ENCODE measurements around the gene OR2T27.

DNA sequence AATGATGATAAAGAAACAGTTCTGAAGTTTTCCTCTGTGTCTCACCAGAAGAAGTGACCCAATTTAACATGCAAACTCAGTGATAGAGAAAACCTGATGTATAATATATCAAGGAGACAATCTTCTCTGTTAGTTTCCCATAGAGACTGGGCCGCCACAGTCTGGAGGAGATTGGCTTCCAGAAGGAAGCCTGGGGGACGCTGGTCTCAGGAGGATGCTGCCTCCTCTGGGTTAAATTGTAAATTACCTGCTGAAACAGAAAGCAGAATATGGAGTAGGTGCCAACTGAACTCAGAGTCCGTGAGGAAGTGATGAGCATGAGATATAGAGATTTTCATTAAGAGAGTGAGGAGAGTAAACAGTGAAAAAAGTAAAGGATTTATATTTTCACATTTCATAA lies 31.5 kb upstream of the OR2T27 start:
- TF ChIP-seq, protein P1, sequence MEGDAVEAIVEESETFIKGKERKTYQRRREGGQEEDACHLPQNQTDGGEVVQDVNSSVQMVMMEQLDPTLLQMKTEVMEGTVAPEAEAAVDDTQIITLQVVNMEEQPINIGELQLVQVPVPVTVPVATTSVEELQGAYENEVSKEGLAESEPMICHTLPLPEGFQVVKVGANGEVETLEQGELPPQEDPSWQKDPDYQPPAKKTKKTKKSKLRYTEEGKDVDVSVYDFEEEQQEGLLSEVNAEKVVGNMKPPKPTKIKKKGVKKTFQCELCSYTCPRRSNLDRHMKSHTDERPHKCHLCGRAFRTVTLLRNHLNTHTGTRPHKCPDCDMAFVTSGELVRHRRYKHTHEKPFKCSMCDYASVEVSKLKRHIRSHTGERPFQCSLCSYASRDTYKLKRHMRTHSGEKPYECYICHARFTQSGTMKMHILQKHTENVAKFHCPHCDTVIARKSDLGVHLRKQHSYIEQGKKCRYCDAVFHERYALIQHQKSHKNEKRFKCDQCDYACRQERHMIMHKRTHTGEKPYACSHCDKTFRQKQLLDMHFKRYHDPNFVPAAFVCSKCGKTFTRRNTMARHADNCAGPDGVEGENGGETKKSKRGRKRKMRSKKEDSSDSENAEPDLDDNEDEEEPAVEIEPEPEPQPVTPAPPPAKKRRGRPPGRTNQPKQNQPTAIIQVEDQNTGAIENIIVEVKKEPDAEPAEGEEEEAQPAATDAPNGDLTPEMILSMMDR (IDR thresholded peaks at IDR 0.05; ENCODE audit: insufficient read depth, low read length): no peak
- TF ChIP-seq POLR2AphosphoS5 (IDR thresholded peaks at IDR 0.05; ENCODE audit: low read depth): no peak
